IPS-15b (cell line): ENCODE data around the gene ALDH1A1.

Source experiments
- H3K27me3 ChIP-seq: one replicate; pipeline ENCODE4 v1.6.1; 2013; ENCODE audit warnings: low read length; ENCODE audit not compliant: control insufficient read depth, insufficient read depth
- H3K36me3 ChIP-seq: one replicate; pipeline ENCODE4 v1.6.1; 2013; ENCODE audit warnings: low read length; ENCODE audit not compliant: control insufficient read depth, insufficient read depth
- H3K4me1 ChIP-seq: one replicate; pipeline ENCODE4 v1.6.1; 2013; ENCODE audit warnings: mild to moderate bottlenecking, low read length; ENCODE audit not compliant: control insufficient read depth, insufficient read depth
- H3K4me3 ChIP-seq: one replicate; pipeline ENCODE4 v1.5.1; 2013; ENCODE audit warnings: low read depth, low read length
- H3K9ac ChIP-seq: one replicate; pipeline ENCODE4 v1.6.1; 2013; ENCODE audit warnings: low read depth, mild to moderate bottlenecking, low read length
- H3K9me3 ChIP-seq: one replicate; pipeline ENCODE4 v1.6.1; 2013; ENCODE audit warnings: mild to moderate bottlenecking, low read length; ENCODE audit not compliant: control insufficient read depth, insufficient read depth

ALDH1A1 gene

DNA sequence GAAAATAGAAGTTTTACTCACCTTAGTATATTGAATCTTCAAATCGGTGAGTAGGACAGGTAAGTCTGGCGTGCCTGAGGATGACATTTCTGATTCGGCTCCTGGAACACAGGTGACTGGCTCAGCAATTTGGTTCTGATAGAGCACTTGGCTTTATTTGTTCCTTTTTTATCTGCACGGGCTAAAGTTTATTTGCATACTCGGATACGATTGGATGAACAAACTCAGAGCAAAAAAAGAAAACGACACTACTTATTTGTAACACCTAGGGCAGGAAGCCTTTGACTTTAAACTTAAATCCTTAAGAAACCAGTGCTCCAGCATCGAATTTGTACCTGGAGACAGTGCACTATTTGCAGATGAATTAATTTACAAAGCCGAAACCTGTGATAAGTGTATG, at the start of gene ALDH1A1:
Gene ALDH1A1 (minus strand): TSS at position 140 of the 400 bp plus-strand sequence. CDS start 53 bp downstream, at position 87.
- no peaks in the 10 kb centered on the region for H3K27me3 ChIP-seq
- no peak within 1 kb of the TSS for H3K9ac ChIP-seq
- H3K36me3 ChIP-seq: no peaks in the 10 kb centered on the region
- peaks cover 3% of the 10 kb centered on the region for H3K4me1 ChIP-seq
- no peaks in the 10 kb centered on the region for H3K9me3 ChIP-seq
- no peak within 1 kb of the TSS for H3K4me3 ChIP-seq

DNA sequence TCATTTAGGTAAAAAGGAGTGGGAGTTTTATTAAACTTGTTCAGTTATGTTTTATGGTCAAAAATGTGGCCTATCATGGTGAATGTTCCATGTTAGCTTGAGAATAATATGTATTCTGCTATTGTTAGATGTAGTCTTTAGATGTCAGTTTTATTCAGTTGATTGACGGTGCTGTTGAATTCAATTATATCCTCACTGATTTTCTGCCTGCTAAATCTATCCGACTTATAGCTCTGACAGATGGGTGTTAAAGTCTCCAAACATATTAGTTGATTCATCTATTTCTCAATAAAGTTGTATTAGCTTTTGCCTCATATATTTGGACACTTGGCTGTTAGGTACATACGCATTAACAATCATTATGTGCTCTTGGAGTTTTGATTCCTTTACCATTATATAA, 49.0 kb upstream of the ALDH1A1 start:
- Histone ChIP-seq H3K9me3 (no peaks in the 10 kb centered on the region), H3K27me3 (no peaks in the 10 kb centered on the region), H3K4me1 (no peaks in the 10 kb centered on the region), H3K9ac (no peak overlapping the region), H3K36me3 (no peaks in the 10 kb centered on the region), H3K4me3 (no peak overlapping the region)

DNA sequence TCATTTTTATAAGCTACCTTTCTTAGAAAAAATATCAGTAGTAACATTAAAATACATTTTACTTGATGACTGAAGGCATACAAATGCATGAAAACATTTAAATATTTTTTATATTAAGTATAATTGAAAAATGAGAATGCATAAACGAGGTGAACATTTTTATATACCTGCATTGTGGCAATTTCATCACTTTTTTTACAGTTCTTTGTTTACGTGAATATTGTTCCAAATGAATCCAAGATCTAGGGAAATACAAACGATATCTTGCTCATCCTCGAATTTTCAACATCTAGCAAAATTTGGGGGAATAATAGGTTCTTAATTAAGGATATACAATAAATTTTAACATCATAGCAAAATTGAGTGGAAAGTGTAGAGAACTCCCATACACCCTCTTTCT, 45.5 kb upstream of the ALDH1A1 start:
- H3K4me3 ChIP-seq: no peak overlapping the region
- H3K9ac ChIP-seq: no peak overlapping the region

DNA sequence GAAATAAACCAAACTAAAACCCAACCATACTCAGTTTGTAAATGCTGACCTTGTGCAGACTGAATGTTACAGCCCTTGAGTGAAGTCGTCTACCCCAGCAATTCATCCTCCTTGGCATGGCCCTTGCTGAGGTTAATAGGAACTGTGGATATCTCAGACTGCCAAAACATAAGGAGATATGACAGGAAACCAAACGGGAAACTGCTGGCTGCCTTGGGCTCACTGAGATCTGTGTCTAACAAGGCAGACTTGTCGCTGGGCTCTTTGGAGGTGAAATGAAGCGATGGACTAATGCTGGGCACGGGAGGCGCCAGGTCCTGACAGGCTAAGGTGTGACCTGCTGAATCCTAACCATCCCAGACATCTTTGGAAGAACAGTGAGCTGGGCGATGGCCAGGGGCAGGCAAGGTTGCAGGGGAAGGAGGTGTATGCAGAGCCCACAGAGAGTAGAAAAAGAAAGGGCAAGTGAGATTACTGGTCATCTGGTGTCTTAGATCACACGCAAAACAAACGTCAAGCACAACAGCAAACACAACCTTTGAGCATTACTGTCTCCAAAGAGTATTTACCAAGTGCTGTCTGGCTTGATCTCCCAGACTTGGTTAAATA, 44.6 kb upstream of the ALDH1A1 start:
- Histone ChIP-seq H3K9ac (no peak overlapping the region), H3K4me1 (no peaks in the 10 kb centered on the region), H3K4me3 (no peak overlapping the region), H3K9me3 (no peaks in the 10 kb centered on the region), H3K27me3 (no peaks in the 10 kb centered on the region), H3K36me3 (no peaks in the 10 kb centered on the region)

More for the DNA sequence above, 45.5 kb upstream of the ALDH1A1 start:
- no peaks in the 10 kb centered on the region for H3K4me1 ChIP-seq
- no peaks in the 10 kb centered on the region for H3K9me3 ChIP-seq
- H3K27me3 ChIP-seq: no peaks in the 10 kb centered on the region
- no peaks in the 10 kb centered on the region for H3K36me3 ChIP-seq

DNA sequence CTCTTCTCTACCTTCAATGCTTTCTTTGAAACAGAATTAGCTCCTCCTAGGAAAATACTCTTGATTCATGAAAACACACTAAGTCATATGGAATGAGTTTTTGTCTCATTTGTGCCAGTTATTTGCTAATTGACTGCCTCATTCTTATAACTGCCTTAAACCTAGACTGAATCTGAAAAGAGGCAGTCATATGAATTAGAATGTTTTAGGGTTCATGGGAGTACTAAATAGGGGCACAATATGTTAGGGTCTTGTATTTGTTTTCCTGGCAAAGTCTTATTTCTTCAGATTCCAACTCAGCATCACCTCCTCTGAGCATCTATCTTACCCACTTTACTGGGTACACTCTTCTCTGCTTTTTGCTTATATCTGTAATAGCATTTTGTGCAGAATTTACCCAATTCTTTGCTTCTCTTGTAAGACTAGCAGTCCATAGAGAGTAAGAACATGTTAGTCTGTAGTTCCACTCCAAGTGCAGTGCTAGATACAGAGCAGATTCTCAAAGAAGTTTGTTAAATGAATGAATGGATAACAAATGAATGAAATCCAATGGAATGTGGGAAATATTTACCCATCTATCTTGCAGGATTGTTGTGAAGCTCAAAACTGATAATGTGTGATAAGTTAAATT, 43.9 kb upstream of the ALDH1A1 start:
- no peaks in the 10 kb centered on the region for H3K27me3 ChIP-seq
- no peaks in the 10 kb centered on the region for H3K9me3 ChIP-seq
- H3K4me1 ChIP-seq: no peaks in the 10 kb centered on the region
- no peak overlapping the region for H3K4me3 ChIP-seq
- no peaks in the 10 kb centered on the region for H3K36me3 ChIP-seq
- no peak overlapping the region for H3K9ac ChIP-seq

DNA sequence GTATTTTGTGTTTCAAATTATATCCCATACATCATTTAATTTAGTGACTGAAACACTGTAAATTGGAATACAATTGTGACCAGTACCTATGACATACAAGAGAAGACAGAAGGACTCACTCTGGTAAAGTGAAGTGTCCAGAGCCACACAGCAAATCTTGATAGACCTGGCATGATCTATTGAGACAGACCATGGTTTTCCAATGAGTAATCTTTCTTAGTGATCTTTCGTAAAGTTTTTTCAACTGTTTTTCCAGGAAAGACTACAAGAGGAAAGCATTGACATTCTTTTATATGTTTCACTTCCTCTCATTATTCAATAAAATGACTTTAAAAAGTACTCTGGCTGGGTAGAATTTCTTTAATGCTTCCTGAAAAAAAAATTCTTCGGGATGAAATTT, 43.3 kb upstream of the ALDH1A1 start:
- Histone ChIP-seq H3K36me3 (no peaks in the 10 kb centered on the region), H3K9me3 (no peaks in the 10 kb centered on the region), H3K9ac (no peak overlapping the region), H3K4me1 (no peaks in the 10 kb centered on the region), H3K4me3 (no peak overlapping the region), H3K27me3 (no peaks in the 10 kb centered on the region)

DNA sequence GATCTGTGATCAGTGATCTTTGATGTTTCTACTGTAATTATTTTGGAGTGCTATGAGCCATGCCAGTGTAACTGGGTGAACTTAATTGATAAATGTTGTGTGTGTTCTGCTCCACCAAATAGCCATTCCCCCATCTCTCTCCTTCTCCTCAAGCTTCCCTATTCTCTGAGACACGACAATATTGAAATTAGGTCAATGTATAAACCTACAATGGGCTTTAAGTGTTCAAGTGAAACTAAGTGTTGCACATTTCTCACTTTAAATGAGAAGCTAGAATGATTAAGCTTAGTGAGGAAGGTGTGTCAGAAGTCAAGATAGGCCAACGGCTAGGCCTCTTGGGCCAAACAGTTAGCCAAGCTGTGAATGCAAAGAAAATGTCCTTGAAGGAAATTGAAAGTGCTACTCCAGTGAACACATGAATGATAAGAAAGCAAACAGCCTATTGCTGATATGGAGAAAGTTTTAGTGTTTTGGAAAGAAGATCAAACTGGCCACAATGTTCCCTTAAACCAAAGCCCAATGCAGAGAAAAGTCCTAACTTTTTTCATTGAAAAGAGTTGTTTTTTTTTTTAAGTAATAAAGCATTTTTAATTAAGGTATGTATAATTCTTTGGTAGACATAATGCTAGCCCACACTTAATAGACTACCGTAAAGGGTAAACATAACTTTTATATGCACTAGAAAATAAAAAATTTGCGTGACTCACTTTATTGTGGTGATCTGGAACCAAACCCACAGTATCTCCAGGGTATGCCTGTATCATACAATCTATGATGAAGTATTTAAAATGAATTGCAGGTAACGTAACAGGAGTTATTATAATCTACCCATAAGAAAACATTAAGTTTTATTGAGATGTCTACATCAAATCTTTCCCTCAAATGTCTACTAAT, 42.5 kb upstream of the ALDH1A1 start:
- no peak overlapping the region for H3K4me3 ChIP-seq

DNA sequence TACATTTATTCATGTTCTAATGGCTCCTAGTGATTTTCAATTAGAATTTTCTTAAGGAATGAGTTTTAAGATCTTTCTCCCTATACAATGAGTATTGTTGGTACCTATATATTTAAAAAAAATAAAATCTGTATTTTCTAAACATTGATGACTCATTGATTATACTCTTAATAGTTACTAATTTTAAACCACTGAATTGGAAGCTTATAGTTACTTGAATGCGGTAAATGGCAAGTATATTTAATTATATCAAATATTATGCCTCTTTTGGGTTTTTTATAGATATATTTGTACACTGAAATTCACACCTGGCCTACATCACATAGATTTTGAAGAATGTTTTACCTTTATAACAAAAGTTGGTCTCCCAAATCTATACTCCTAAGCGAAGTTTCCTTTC, 38.9 kb upstream of the ALDH1A1 start:
- H3K4me3 ChIP-seq: no peak overlapping the region
- H3K27me3 ChIP-seq: no peaks in the 10 kb centered on the region
- no peaks in the 10 kb centered on the region for H3K4me1 ChIP-seq

More for the DNA sequence above, 42.5 kb upstream of the ALDH1A1 start:
- Histone ChIP-seq H3K27me3 (no peaks in the 10 kb centered on the region), H3K4me1 (no peaks in the 10 kb centered on the region), H3K36me3 (no peaks in the 10 kb centered on the region), H3K9ac (no peak overlapping the region), H3K9me3 (no peaks in the 10 kb centered on the region)

DNA sequence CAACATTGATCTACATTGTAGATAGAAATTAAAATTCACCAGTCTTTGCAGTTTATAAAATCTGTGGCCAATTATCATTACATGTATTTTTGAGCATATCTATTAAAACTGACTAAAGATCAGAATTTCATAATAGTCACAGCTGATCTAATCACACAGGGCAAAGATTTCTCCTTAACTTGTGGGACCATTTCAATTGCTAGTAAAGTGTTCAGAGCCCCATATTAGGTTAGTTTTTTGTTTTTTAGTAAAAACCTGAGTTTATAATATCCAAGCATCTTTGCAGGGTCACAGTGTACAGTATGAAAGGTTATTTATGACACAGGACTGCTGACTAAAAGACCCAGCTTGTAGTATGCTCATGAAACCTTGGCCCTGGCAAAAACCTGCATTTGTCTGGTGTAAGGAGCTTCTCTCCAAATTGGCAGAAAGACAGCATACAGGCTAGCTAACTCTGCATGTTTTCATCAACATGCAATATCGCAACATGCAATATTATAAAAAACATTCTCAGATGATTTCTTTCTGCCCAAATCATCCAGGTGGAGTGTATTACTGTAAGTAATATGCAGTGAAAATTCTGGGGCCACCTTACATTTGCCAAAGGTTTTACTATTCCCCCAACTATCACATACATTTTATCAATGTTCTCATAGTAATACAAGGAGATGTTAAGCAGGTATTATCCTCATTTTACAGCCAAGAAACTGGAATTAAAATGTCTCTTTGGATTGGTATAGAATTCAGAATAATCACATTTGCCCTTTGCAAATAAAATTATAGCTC, 37.7 kb upstream of the ALDH1A1 start:
- Histone ChIP-seq H3K4me3 (no peak overlapping the region), H3K9me3 (no peaks in the 10 kb centered on the region)

More for the DNA sequence above, 38.9 kb upstream of the ALDH1A1 start:
- no peaks in the 10 kb centered on the region for H3K36me3 ChIP-seq
- H3K9me3 ChIP-seq: no peaks in the 10 kb centered on the region
- no peak overlapping the region for H3K9ac ChIP-seq

DNA sequence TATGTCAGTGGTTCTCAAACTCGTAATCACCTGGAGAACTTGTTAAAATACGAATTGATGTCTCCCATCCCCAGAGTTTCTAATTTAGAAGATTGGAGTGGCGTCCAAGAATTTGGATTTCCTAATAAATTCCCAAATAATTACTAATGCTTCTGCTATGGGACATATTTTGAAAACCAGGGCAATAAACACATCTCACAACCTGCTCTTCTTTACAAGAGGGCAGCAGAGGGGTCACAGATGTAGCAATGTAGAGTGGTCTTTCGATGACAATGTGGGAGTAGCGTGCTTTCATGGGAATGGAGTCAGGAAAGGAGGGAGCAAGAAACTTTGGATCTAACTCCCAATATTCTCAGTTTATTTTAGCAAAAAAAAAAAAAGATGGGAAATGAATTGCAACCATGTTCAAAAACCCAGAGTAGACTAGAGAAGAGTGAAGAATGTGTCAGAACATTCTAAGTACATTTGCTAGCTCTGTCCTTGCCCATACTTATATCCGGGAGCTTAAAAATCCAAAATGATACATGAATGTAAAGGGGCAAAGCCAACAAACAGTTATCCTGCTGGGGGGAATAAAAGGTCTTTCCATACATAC, 33.8 kb upstream of the ALDH1A1 start:
- Histone ChIP-seq H3K9ac (no peak overlapping the region), H3K4me1 (no peaks in the 10 kb centered on the region), H3K36me3 (no peaks in the 10 kb centered on the region), H3K4me3 (no peak overlapping the region), H3K9me3 (no peaks in the 10 kb centered on the region), H3K27me3 (no peaks in the 10 kb centered on the region)

More for the DNA sequence above, 37.7 kb upstream of the ALDH1A1 start:
- no peaks in the 10 kb centered on the region for H3K27me3 ChIP-seq
- H3K36me3 ChIP-seq: no peaks in the 10 kb centered on the region
- H3K4me1 ChIP-seq: no peaks in the 10 kb centered on the region
- no peak overlapping the region for H3K9ac ChIP-seq

DNA sequence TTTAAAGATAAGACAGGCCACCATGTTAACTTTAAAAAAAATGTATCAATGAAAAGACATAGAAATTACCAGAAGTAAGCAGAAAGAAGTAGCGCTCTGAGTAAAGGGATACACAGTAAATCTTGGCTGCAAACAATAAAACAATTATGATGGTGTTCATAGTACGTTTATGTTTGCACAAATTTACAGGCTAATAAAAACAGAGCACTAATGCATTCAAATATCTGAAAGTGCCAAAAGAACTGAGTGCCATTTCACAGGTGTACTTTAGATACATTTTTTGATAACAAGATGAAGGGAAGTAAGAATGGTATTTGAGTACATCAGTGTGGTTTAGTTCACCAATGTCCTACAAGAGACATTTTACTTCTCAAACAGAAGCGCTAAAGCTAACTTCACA, 32.9 kb upstream of the ALDH1A1 start:
- Histone ChIP-seq H3K9ac (no peak overlapping the region), H3K27me3 (no peaks in the 10 kb centered on the region), H3K9me3 (no peaks in the 10 kb centered on the region), H3K4me1 (no peaks in the 10 kb centered on the region), H3K36me3 (no peaks in the 10 kb centered on the region), H3K4me3 (no peak overlapping the region)
